ENCODE data around the gene ITIH2.
"Not testable (repeated sequence)": the region's sequence is repeated elsewhere in the genome, so short reads cannot be mapped to it uniquely, and the experiment has no call there.

The ITIH2 gene

DNA sequence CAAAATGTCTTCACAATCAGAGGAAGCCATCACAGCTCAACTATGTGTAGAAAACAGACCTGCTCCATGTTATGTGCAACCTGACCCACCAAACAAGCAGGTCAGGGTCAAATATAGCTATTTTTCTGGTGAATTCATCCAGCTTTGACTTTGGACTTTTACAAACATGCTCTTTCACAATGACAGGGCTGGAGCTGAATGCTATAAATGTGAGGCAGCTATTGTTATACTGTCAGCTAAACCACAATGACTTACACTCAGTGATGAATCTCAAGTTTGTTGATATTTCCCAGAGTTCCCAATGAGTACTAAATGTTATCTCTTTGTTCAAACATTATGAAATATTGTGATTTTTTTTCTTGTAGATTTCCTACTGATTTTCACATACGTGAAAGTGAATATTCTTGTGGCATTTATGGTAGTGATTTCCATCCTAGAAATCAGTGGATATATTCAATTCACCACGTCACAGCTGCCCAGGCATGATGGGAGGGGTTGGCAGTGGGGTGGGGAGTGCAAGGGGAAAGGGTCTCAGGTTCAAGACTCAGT is 2.5 kb upstream of the ITIH2 start:
- Histone ChIP-seq H3K9me3 (ENCODE audit: control insufficient read depth in 1 of 2, low read length in 2 of 2) (no peaks in the 10 kb centered on the region), H3K4me3 (ENCODE audit: low read depth in 1 of 2, low read length in 2 of 2) (no peak overlapping the region), H3K36me3 (ENCODE audit: control insufficient read depth in 1 of 2, insufficient read depth in 2 of 2, low read length in 2 of 2) (no peaks in the 10 kb centered on the region), H3K27me3 (ENCODE audit: low read depth, low read length) (no peaks in the 10 kb centered on the region), H3K27ac (ENCODE audit: low read length) (no peak overlapping the region), H3K4me1 (ENCODE audit: control insufficient read depth in 1 of 2, insufficient read depth in 2 of 2, low read length in 2 of 2) (no peaks in the 10 kb centered on the region)

DNA sequence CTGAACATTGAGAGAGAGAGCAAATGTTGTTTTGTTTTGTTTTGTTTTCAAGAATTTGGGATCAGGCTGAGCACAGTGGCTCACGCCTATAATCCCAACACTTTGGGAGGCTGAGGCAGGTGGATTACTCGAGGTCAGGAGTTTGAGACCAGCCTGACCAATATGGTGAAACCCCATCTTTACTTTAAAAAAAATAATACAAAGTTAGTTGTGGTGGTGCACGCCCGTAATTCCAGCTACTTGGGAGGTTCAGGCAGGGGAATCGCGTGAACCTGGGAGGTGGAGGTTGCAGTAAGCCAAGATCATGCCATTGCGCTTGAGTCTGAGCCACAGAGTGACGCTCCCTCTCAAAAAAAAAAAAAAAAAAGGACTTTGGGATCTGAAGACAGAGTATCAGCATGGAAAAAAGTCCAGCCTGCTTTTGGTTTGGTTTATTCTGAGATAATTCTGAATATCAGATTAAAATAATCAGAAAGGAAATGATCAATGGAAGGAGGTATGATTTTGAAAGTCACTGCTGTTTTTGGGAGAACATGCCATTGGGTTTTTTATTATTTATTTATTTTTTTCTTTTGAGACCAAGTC is 1.9 kb upstream of the ITIH2 start:
- Histone ChIP-seq H3K9me3 (ENCODE audit: control insufficient read depth in 1 of 2, low read length in 2 of 2) (no peaks in the 10 kb centered on the region), H3K27me3 (ENCODE audit: low read depth, low read length) (no peaks in the 10 kb centered on the region), H3K4me3 (ENCODE audit: low read depth in 1 of 2, low read length in 2 of 2) (no peak overlapping the region), H3K36me3 (ENCODE audit: control insufficient read depth in 1 of 2, insufficient read depth in 2 of 2, low read length in 2 of 2) (no peaks in the 10 kb centered on the region), H3K4me1 (ENCODE audit: control insufficient read depth in 1 of 2, insufficient read depth in 2 of 2, low read length in 2 of 2) (no peaks in the 10 kb centered on the region), H3K27ac (ENCODE audit: low read length) (no peak overlapping the region)

DNA sequence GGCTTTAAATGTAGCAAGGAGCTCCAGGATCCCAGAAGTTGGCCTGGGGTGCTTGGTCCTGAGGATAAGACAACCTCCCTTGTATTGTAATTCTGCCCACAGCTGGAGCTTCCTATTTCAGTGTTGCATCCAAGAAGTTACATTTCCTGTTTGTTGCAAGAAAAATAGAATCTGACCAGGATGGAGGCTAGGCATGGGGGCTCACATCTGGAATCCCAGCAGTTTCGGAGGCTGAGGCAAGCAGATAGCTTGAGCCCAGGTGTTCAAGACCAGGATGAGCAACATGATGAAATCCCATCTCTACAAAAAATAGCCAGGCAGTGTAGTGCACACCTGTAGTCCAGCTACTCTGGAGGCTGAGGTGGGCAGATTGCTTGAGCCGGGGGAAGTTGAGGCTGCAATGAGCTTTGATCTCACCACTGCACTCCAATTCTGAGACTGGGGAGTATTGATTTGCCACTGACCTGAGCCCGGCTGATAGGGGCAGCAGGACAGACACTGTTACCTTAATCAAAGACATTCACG is 766 bp upstream of the ITIH2 start:
- no peak overlapping the region for H3K27ac ChIP-seq (ENCODE audit: low read length)
- H3K9me3 ChIP-seq (ENCODE audit: control insufficient read depth in 1 of 2, low read length in 2 of 2) = no peaks in the 10 kb centered on the region
- no peak overlapping the region for H3K4me3 ChIP-seq (ENCODE audit: low read depth in 1 of 2, low read length in 2 of 2)
- no peaks in the 10 kb centered on the region for H3K36me3 ChIP-seq (ENCODE audit: control insufficient read depth in 1 of 2, insufficient read depth in 2 of 2, low read length in 2 of 2)
- H3K4me1 ChIP-seq (ENCODE audit: control insufficient read depth in 1 of 2, insufficient read depth in 2 of 2, low read length in 2 of 2) = no peaks in the 10 kb centered on the region
- H3K27me3 ChIP-seq (ENCODE audit: low read depth, low read length) = no peaks in the 10 kb centered on the region

DNA sequence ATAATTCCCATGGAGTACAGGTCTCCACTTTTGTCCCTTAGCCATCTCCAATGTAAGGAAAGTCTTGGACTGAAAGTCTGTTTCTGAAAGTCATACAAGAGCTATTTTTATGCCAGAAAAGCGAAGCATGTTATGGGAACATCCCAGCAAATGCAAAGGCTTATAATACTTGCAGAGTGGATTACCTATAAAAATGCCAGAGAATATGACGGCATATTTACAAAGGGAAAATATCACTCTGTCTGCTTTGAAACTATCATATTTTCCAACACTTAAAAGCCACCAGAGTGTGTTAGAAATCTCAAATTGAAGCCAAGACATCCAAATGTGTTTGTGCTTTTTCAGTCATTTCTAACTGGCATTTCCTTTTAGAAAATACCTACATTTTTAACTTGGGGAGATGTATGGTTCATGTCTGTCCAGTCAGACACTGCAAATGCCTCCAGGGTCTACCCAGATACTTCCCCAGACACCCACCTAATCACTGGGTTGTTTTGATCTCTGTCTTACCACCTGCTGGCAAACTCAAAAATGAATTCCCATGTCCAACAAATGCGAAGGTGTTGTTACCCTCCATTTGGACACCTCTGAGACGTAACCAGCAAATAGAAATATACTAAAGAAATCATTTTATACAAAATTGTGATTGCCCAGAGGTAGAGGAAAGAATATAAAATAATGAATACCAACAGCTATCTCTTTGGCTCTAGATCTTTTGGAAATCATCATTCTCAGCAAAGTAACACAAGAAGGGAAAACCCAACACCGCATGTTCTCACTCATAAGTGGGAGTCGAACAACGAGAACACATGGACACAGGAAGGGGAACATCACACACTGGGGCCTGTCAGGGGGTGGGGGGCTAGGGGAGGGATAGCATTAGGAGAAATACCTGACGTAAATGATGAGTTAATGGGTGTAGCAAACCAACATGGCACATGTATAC is 1.2 kb downstream of the ITIH2 start:
- Histone ChIP-seq H3K9me3 (ENCODE audit: control insufficient read depth in 1 of 2, low read length in 2 of 2) (no peaks in the 10 kb centered on the region), H3K4me1 (ENCODE audit: control insufficient read depth in 1 of 2, insufficient read depth in 2 of 2, low read length in 2 of 2) (no peaks in the 10 kb centered on the region), H3K36me3 (ENCODE audit: control insufficient read depth in 1 of 2, insufficient read depth in 2 of 2, low read length in 2 of 2) (no peaks in the 10 kb centered on the region), H3K27ac (ENCODE audit: low read length) (no peak overlapping the region), H3K27me3 (ENCODE audit: low read depth, low read length) (no peaks in the 10 kb centered on the region), H3K4me3 (ENCODE audit: low read depth in 1 of 2, low read length in 2 of 2) (no peak overlapping the region)

DNA sequence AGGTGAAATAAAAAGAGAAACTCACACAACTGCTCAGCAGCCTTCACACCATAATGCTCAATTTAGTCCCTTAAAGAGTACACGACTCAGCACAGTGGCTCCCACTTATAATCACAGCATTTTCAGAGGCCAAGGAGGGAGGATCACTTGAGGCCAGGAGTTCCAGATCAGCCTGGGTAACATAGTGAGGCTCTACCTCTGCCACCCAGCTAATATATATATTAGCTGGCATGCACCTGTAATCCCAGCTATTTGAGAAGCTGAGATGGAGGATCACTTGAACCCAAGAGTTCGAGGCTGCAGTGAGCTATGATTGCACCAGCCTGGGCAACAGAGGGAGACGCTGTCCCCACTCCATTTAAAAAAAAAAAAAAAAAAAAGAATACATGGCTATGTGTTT is 2.2 kb downstream of the ITIH2 start:
- Histone ChIP-seq H3K4me3 (ENCODE audit: low read depth in 1 of 2, low read length in 2 of 2) (no peak overlapping the region), H3K36me3 (ENCODE audit: control insufficient read depth in 1 of 2, insufficient read depth in 2 of 2, low read length in 2 of 2) (no peaks in the 10 kb centered on the region)

DNA sequence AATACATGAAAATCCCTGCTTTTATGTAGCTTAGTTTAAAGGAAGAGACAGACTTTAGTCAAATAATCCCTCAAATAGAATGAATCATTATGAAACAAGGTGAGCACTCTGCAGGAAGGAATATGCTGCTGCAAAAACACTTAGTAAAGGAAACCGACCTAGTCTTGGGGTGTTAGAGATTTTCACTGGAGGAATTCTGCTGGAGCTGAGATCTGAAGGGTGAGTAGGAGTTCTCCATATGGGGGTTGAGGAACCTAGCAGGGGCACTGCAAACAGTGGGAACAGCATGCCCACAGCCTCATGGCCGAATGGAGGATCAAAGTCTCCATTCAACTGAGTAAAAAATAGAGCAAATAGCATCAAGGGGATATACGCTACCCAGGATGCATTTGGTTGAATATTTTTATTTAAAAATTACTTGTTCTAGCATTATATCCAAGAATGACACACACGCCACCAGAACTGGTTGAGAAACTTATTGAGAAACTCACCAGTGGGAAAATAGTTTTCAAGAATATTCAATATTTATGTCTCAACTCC is 3.5 kb downstream of the ITIH2 start:
- Histone ChIP-seq H3K4me3 (ENCODE audit: low read depth in 1 of 2, low read length in 2 of 2) (no peak overlapping the region), H3K27ac (ENCODE audit: low read length) (no peak overlapping the region), H3K9me3 (ENCODE audit: control insufficient read depth in 1 of 2, low read length in 2 of 2) (no peaks in the 10 kb centered on the region), H3K36me3 (ENCODE audit: control insufficient read depth in 1 of 2, insufficient read depth in 2 of 2, low read length in 2 of 2) (no peaks in the 10 kb centered on the region), H3K27me3 (ENCODE audit: low read depth, low read length) (no peaks in the 10 kb centered on the region), H3K4me1 (ENCODE audit: control insufficient read depth in 1 of 2, insufficient read depth in 2 of 2, low read length in 2 of 2) (no peaks in the 10 kb centered on the region)

More for the DNA sequence above, 2.2 kb downstream of the ITIH2 start:
- Histone ChIP-seq H3K9me3 (ENCODE audit: control insufficient read depth in 1 of 2, low read length in 2 of 2) (no peaks in the 10 kb centered on the region), H3K27ac (ENCODE audit: low read length) (no peak overlapping the region), H3K4me1 (ENCODE audit: control insufficient read depth in 1 of 2, insufficient read depth in 2 of 2, low read length in 2 of 2) (no peaks in the 10 kb centered on the region), H3K27me3 (ENCODE audit: low read depth, low read length) (no peaks in the 10 kb centered on the region)

DNA sequence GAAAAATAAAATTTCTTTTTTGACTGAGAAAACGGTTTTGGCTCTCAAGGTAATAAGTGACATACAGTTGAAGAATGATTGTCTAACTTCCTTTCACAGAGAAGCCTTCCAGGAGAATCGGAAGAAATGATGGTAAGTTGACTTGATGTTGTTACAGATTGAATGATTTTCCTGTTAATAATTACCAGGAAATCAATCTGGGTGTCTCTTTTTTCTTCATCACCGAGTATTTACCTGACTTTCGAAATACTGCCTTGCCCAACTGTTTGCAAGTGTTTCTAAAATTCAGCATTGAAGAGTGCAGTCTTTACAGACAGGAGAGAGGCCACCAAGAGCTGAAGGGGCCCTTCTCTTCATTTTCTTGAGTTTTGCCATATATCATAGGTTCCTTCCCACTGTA is 4.0 kb downstream of the ITIH2 start:
- Histone ChIP-seq H3K4me3 (ENCODE audit: low read depth in 1 of 2, low read length in 2 of 2) (no peak overlapping the region), H3K9me3 (ENCODE audit: control insufficient read depth in 1 of 2, low read length in 2 of 2) (no peaks in the 10 kb centered on the region), H3K27ac (ENCODE audit: low read length) (no peak overlapping the region), H3K4me1 (ENCODE audit: control insufficient read depth in 1 of 2, insufficient read depth in 2 of 2, low read length in 2 of 2) (no peaks in the 10 kb centered on the region), H3K36me3 (ENCODE audit: control insufficient read depth in 1 of 2, insufficient read depth in 2 of 2, low read length in 2 of 2) (no peaks in the 10 kb centered on the region), H3K27me3 (ENCODE audit: low read depth, low read length) (no peaks in the 10 kb centered on the region)

DNA sequence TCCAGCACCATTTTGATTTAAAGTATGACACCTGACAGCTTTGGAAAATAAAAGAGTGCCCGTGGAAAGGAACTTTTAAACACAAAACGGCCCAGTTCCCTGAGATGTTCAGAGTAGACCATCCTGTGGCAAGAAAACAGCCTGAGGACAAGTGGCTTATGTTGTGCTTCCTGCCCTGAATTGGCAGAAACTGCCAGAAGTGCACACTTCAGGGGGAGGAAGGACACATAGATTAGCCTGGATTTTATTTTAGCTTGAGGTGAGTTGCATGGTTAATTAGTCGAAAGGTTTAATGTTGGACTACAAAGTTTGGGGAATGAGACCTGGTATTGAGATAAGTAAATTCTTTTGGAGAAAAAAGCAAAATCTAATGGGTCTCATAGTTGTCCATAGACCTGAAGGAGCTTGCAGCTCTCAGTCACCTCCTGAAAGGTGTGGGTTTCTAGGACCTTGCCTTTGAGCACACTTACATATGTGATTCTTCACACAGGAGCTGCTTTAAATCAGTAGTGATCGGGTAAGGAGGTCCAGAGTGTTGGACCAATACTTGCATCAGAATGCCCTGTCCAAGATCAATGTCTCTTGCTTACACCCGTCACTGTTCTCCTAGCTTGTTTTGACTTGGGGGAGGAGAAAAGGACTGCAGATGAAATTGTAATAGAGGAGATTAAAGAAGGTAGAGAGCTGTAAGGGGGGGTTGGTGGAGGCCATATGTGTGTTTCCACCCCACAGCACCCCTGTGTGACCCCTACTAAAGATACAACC is 4.9 kb downstream of the ITIH2 start:
- H3K4me1 ChIP-seq (ENCODE audit: control insufficient read depth in 1 of 2, insufficient read depth in 2 of 2, low read length in 2 of 2) = no peaks in the 10 kb centered on the region
- H3K36me3 ChIP-seq (ENCODE audit: control insufficient read depth in 1 of 2, insufficient read depth in 2 of 2, low read length in 2 of 2) = no peaks in the 10 kb centered on the region
- H3K4me3 ChIP-seq (ENCODE audit: low read depth in 1 of 2, low read length in 2 of 2) = no peak overlapping the region
- H3K27ac ChIP-seq (ENCODE audit: low read length) = no peak overlapping the region
- no peaks in the 10 kb centered on the region for H3K9me3 ChIP-seq (ENCODE audit: control insufficient read depth in 1 of 2, low read length in 2 of 2)
- H3K27me3 ChIP-seq (ENCODE audit: low read depth, low read length) = no peaks in the 10 kb centered on the region

DNA sequence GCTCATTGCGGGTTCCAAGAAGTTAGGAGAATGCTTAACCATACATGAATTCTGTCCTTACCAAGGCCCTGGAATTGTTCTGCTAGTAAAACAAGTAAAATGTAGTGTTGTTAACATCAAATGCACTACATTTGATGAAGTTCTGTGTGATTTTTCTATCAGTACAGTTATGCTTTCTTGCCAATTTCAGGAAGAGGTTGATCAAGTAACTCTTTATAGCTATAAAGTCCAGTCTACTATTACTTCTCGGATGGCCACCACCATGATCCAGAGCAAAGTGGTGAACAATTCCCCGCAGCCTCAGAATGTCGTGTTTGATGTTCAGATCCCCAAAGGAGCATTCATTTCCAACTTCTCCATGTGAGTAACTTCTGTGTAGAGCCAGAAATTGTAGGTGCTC is 5.7 kb downstream of the ITIH2 start:
- Histone ChIP-seq H3K4me3 (ENCODE audit: low read depth in 1 of 2, low read length in 2 of 2) (no peak overlapping the region), H3K27me3 (ENCODE audit: low read depth, low read length) (no peaks in the 10 kb centered on the region), H3K4me1 (ENCODE audit: control insufficient read depth in 1 of 2, insufficient read depth in 2 of 2, low read length in 2 of 2) (no peaks in the 10 kb centered on the region), H3K36me3 (ENCODE audit: control insufficient read depth in 1 of 2, insufficient read depth in 2 of 2, low read length in 2 of 2) (no peaks in the 10 kb centered on the region), H3K27ac (ENCODE audit: low read length) (no peak overlapping the region), H3K9me3 (ENCODE audit: control insufficient read depth in 1 of 2, low read length in 2 of 2) (no peaks in the 10 kb centered on the region)

DNA sequence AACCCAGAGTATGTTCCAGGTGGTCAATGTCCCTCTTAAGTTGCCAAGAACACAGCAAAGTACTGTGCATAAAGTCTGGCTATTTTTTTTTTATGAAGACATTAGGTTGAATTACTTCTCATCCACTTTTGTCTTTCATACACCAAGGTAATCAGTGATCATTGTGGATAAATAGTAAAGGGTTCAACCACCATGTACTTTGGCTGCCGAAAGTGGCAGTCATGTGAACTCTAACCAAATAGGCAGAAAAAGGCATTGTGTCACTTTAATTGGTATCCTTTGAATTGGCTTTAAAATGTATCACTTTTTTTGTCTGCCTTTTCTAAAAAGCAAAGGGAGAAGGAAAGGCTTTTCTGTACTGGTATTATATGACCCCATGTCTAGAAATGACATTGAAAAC is 7.3 kb downstream of the ITIH2 start:
- Histone ChIP-seq H3K4me1 (ENCODE audit: control insufficient read depth in 1 of 2, insufficient read depth in 2 of 2, low read length in 2 of 2) (no peaks in the 10 kb centered on the region), H3K4me3 (ENCODE audit: low read depth in 1 of 2, low read length in 2 of 2) (no peak overlapping the region), H3K27me3 (ENCODE audit: low read depth, low read length) (no peaks in the 10 kb centered on the region), H3K27ac (ENCODE audit: low read length) (no peak overlapping the region), H3K9me3 (ENCODE audit: control insufficient read depth in 1 of 2, low read length in 2 of 2) (no peaks in the 10 kb centered on the region), H3K36me3 (ENCODE audit: control insufficient read depth in 1 of 2, insufficient read depth in 2 of 2, low read length in 2 of 2) (no peaks in the 10 kb centered on the region)

DNA sequence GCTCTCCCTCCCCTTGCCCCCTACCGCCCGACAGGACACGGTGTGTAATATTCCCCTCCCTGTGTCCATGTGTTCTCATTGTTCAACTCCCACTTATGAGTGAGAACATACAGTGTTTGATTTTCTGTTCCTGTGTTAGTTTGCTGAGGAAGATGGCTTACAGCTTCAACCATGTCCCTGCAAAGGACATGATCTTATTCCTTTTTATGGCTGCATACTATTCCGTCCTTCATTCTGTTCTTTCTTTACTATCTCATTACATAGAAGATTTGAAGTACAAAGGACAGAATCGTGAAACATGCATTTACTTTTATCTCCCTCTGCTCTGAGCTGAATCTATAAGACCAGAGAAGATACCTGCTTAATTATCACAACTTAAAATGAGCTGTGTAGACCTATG is 8.0 kb downstream of the ITIH2 start:
- H3K27ac ChIP-seq (ENCODE audit: low read length); H3K27me3 ChIP-seq (ENCODE audit: low read depth, low read length); H3K36me3 ChIP-seq (ENCODE audit: control insufficient read depth in 1 of 2, insufficient read depth in 2 of 2, low read length in 2 of 2); H3K4me1 ChIP-seq (ENCODE audit: control insufficient read depth in 1 of 2, insufficient read depth in 2 of 2, low read length in 2 of 2); H3K9me3 ChIP-seq (ENCODE audit: control insufficient read depth in 1 of 2, low read length in 2 of 2); H3K4me3 ChIP-seq (ENCODE audit: low read depth in 1 of 2, low read length in 2 of 2): not testable (repeated sequence)
